B cell (primary cell): ENCODE data around the gene ADGRA3. TPM values are rescaled to one million over a fixed set of nuclear protein-coding genes. Genes with fewer than 3 reads are reported as not detected.

Experiments used
- ATAC-seq: fragments of 200-7000 bp; cut with Tn5 transposase; one replicate; pipeline ENCODE4 v1.10.0; 2021; ENCODE audit warnings: low read depth, mild to moderate bottlenecking, moderate number of reproducible peaks, moderate library complexity
- CTCF ChIA-PET: fragments of 350-600 bp; sonication (Branson Sonifier 250); formaldehyde crosslinking; loops from one replicate; lab custom pipeline; 2021; ENCODE audit warnings: antibody characterized with exemption, inconsistent platforms; lab: Charles Lee
- POLR2A ChIA-PET: fragments of 350-600 bp; sonication (Branson Sonifier 250); formaldehyde crosslinking; loops from one replicate; lab custom pipeline; 2021; ENCODE audit warnings: antibody characterized with exemption; lab: Charles Lee
- DNase-seq: peaks from one replicate; pipeline ENCODE4 v3.0.0; 2013
- H2AFZ ChIP-seq: 2 replicates; pipeline ENCODE4 v1.6.1; 2012; ENCODE audit warnings: mild to moderate bottlenecking, low read depth, low read length; ENCODE audit not compliant: insufficient read depth, poor library complexity, severe bottlenecking
- H3K27ac ChIP-seq, 2 donors: 1 replicate in 1 of 2; 2 replicates in 1 of 2; pipeline ENCODE4 v1.5.1; 2012 to 2013; ENCODE audit warnings: low read length in 2 of 2, mild to moderate bottlenecking in 2 of 2, moderate library complexity in 1 of 2
- H3K27me3 ChIP-seq, 4 experiments: fragments of 200-600 bp in 1 of 4; sonication (generic) in 1 of 4; replicated peaks in 1 of 4; 1 replicate in 2 of 4; 2 replicates in 2 of 4; pipeline versions ENCODE4 v1.6.1 to v1.7.0; 2013 to 2016; ENCODE audit warnings: low read length in 3 of 4, mild to moderate bottlenecking in 2 of 4, mixed read lengths in 1 of 4, moderate library complexity in 1 of 4; ENCODE audit not compliant: insufficient read depth in 4 of 4, control insufficient read depth in 3 of 4; ENCODE audit errors: control extremely low read depth in 1 of 4
- H3K36me3 ChIP-seq, 2 experiments: replicated peaks in 1 of 2; 1 replicate in 1 of 2; 2 replicates in 1 of 2; pipeline versions ENCODE4 v1.6.1 to v1.7.1; 2013; ENCODE audit warnings: low read length in 1 of 2; ENCODE audit not compliant: insufficient read depth in 2 of 2, control insufficient read depth in 1 of 2; ENCODE audit errors: control extremely low read depth in 1 of 2, extremely low read depth in 1 of 2
- H3K4me1 ChIP-seq, 2 donors: fragments of 200-600 bp in 1 of 2; sonication (generic) in 1 of 2; 1 replicate in 1 of 2; 2 replicates in 1 of 2; pipeline versions ENCODE4 v1.5.1 to v1.6.1; 2013 to 2017; ENCODE audit warnings: low read length in 2 of 2; ENCODE audit not compliant: control insufficient read depth in 2 of 2, insufficient read depth in 2 of 2
- H3K4me2 ChIP-seq: replicated peaks from 2 replicates; pipeline ENCODE3; 2012; ENCODE audit warnings: mild to moderate bottlenecking, low read depth, low read length; ENCODE audit not compliant: poor library complexity, severe bottlenecking
- H3K4me3 ChIP-seq, 5 experiments: fragments of 200-600 bp in 1 of 5; sonication (generic) in 1 of 5; 1 replicate in 3 of 5; 2 replicates in 2 of 5; pipeline versions ENCODE4 v1.5.1 to v1.7.0; 2011 to 2016; ENCODE audit warnings: low read length in 4 of 5, mild to moderate bottlenecking in 4 of 5, low read depth in 2 of 5, control low read depth in 1 of 5, moderate library complexity in 1 of 5; ENCODE audit not compliant: insufficient read depth in 1 of 5; ENCODE audit errors: control extremely low read depth in 1 of 5, extremely low read depth in 1 of 5
- H3K79me2 ChIP-seq: fragments of 200-600 bp; sonication (generic); one replicate; pipeline ENCODE4 v1.6.0; 2016; ENCODE audit warnings: low read length; ENCODE audit not compliant: control insufficient read depth, insufficient read depth
- H3K9ac ChIP-seq: fragments of 200-600 bp; sonication (generic); 2 replicates; pipeline ENCODE4 v1.6.1; 2017; ENCODE audit warnings: mild to moderate bottlenecking, low read length, moderate library complexity
- H3K9me3 ChIP-seq, 3 donors: one replicate each; pipeline versions ENCODE4 v1.6.1 to v1.7.1; 2013; ENCODE audit warnings: low read length in 2 of 3; ENCODE audit not compliant: control insufficient read depth in 2 of 3, insufficient read depth in 1 of 3; ENCODE audit errors: control extremely low read depth in 1 of 3
- H4K20me1 ChIP-seq: 2 replicates; pipeline ENCODE4 v1.6.0; 2012; ENCODE audit warnings: mild to moderate bottlenecking, low read length; ENCODE audit not compliant: insufficient read depth, control insufficient read depth, poor library complexity, severe bottlenecking
- H3K27ac Mint-ChIP-seq: one replicate; pipeline ENCODE4 v1.8.0; 2021; ENCODE audit warnings: mixed read lengths
- H3K27me3 Mint-ChIP-seq: one replicate; pipeline ENCODE4 v1.8.0; 2021; ENCODE audit warnings: mixed read lengths
- H3K4me1 Mint-ChIP-seq: one replicate; pipeline ENCODE4 v1.8.0; 2021; ENCODE audit warnings: mixed read lengths
- H3K4me3 Mint-ChIP-seq: one replicate; pipeline ENCODE4 v1.8.0; 2021; ENCODE audit warnings: mixed read lengths
- H3K9me3 Mint-ChIP-seq: one replicate; pipeline ENCODE4 v1.8.0; 2022; ENCODE audit warnings: mixed read lengths; ENCODE audit not compliant: insufficient read depth
- EZH2 ChIP-seq: IDR thresholded peaks from 2 replicates; pipeline ENCODE4 v1.6.1; 2012; ENCODE audit warnings: borderline replicate concordance, low read depth, mild to moderate bottlenecking, moderate library complexity, low read length; ENCODE audit not compliant: insufficient read depth, poor library complexity, severe bottlenecking
- WGBS: methylation state at CpG from one replicate; pipeline ENCODE4 v1.1.5; 2013; ENCODE audit warnings: missing lambda C conversion rate; ENCODE audit not compliant: insufficient coverage; 5-methylcytosine and 5-hydroxymethylcytosine counted together
- intact Hi-C: fragments of 100-400 bp; cut with micrococcal nuclease; formaldehyde crosslinking; loops from one replicate; pipeline ENCODE4 v1.10.0; 2022
- polyA plus RNA-seq: library from polyadenylated mRNA; depleted of rRNA; stranded (reverse); fragments of >200 nt; gene quantifications from 2 replicates; pipeline ENCODE4 v1.2.3, GENCODE V29; 2012
- total RNA-seq, 2 donors: library from RNA; stranded (reverse); fragments of 120-200 nt in 1 of 2; gene quantifications; 1 replicate in 1 of 2; 2 replicates in 1 of 2; pipeline versions ENCODE4 v1.2.3 to v1.2.4, GENCODE V29; 2013 to 2022
- TF ChIP-seq, protein P1 (sequence below): fragments of 200-600 bp; IDR thresholded peaks from one replicate; pipeline ENCODE4 v1.8.0; 2022; ENCODE audit warnings: antibody characterized with exemption, mild to moderate bottlenecking

Gene ADGRA3
- total and polyA plus RNA-seq, 2 donors (not counting 1 experiment from before 2014, with no cell fraction given), result 0.25 TPM; not detected in 1

GRCh38 chr4:22515145-22515887 is 550 bp downstream of the ADGRA3 start:
- ChIA-PET POLR2A (no interaction called here), CTCF (no interaction called here)
- DNase-seq, result peak; percentile 4
- no peaks in the 10 kb centered on the region for H3K9me3 ChIP-seq
- H2AFZ ChIP-seq, result peak overlapping the region; percentile 38
- TF ChIP-seq, protein P1, sequence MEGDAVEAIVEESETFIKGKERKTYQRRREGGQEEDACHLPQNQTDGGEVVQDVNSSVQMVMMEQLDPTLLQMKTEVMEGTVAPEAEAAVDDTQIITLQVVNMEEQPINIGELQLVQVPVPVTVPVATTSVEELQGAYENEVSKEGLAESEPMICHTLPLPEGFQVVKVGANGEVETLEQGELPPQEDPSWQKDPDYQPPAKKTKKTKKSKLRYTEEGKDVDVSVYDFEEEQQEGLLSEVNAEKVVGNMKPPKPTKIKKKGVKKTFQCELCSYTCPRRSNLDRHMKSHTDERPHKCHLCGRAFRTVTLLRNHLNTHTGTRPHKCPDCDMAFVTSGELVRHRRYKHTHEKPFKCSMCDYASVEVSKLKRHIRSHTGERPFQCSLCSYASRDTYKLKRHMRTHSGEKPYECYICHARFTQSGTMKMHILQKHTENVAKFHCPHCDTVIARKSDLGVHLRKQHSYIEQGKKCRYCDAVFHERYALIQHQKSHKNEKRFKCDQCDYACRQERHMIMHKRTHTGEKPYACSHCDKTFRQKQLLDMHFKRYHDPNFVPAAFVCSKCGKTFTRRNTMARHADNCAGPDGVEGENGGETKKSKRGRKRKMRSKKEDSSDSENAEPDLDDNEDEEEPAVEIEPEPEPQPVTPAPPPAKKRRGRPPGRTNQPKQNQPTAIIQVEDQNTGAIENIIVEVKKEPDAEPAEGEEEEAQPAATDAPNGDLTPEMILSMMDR, result no peak
- no peak for TF ChIP-seq EZH2
- H3K27ac ChIP-seq, result no peak overlapping the region
- H4K20me1 ChIP-seq, result no peaks in the 10 kb centered on the region
- H3K4me1 ChIP-seq, result peaks cover 0 to 10% of the 10 kb centered on the region in 2 donors
- H3K4me2 ChIP-seq, result peak overlapping the region; percentile 57
- Mint-ChIP-seq H3K4me3 (peak overlapping the region; percentile 80), H3K27me3 (peaks cover 35% of the 10 kb centered on the region), H3K4me1 (peaks cover 15% of the 10 kb centered on the region), H3K9me3 (peaks cover 2% of the 10 kb centered on the region), H3K27ac (no peak overlapping the region)
- peak overlapping the region in 3 of 5 experiments; percentile 25 to 64 (median 39) for H3K4me3 ChIP-seq
- H3K36me3 ChIP-seq, result no peaks in the 10 kb centered on the region
- intact Hi-C loops, result no loop called here
- no peak for ATAC-seq
- H3K27me3 ChIP-seq, result peaks cover 0 to 19% (median 2%) of the 10 kb centered on the region in 4 experiments
- H3K9ac ChIP-seq, result peak overlapping the region; percentile 15
- H3K79me2 ChIP-seq, result no peaks in the 10 kb centered on the region
- WGBS, result 2% methylated on average over 80 of the region's 80 CpGs

- Histone ChIP-seq H3K9ac (no peak overlapping the region), H3K4me1 (peaks cover 0 to 10% of the 10 kb centered on the region in 2 donors), H3K27me3 (peaks cover 0 to 19% (median 2%) of the 10 kb centered on the region in 4 experiments), H4K20me1 (no peaks in the 10 kb centered on the region), H2AFZ (peak overlapping the region; percentile 27), H3K79me2 (no peaks in the 10 kb centered on the region), H3K27ac (no peak overlapping the region), H3K4me3 (peak overlapping the region in 1 of 5 experiments; percentile 64), H3K9me3 (no peaks in the 10 kb centered on the region), H3K4me2 (no peak overlapping the region), H3K36me3 (no peaks in the 10 kb centered on the region)
- Mint-ChIP-seq H3K9me3 (peaks cover 3% of the 10 kb centered on the region), H3K27ac (no peak overlapping the region), H3K27me3 (peaks cover 35% of the 10 kb centered on the region), H3K4me3 (peak overlapping the region; percentile 56), H3K4me1 (peaks cover 15% of the 10 kb centered on the region)
- POLR2A ChIA-PET, result no interaction called here
- ATAC-seq, result no peak
- TF ChIP-seq EZH2, result no peak
- TF ChIP-seq, protein P1, result no peak
- WGBS, result 7% methylated on average over 7 of the region's 8 CpGs
- no peak for DNase-seq
- intact Hi-C loops, result no loop called here
- CTCF ChIA-PET, result no interaction called here
Measured at GRCh38 chr4:22514481-22514880, 1.4 kb downstream of the ADGRA3 start.
